Sigmoid colon (tissue), 3 donors: ENCODE data around the gene LDB1.

Experiments used
- POLR2A ChIP-seq, 2 donors: fragments of 450-650 bp; IDR thresholded peaks; one replicate each; pipeline ENCODE4 v1.6.1; 2016; ENCODE audit warnings: antibody characterized with exemption in 2 of 2, mild to moderate bottlenecking in 2 of 2, moderate library complexity in 2 of 2
- TF ChIP-seq, protein P1 (sequence below), 4 experiments: fragments of 450-650 bp in 3 of 4; fragments of 200-600 bp in 1 of 4; IDR thresholded peaks; one replicate each; pipeline ENCODE4 v1.5.1; 2016 to 2019; ENCODE audit warnings: antibody characterized with exemption in 4 of 4, mild to moderate bottlenecking in 3 of 4, moderate library complexity in 2 of 4

DNA sequence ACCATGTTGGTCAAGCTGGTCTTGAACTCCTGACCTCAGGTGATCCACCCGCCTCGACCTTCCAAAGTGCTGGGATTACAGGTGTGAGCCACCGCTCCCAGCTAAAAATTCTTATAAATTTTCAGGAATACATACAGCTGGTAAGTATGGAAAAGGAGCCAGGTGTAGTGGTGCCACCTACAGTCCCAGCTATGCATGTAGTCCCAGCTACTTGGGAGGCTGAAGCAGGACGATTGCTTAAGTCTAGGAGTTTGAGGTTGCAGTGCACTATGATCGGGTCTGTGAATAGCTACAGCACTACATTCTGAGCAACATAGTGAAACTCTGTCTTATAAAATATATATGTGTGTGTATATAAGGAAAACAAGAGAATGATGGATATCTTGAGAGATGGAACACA, 19.0 kb downstream of the LDB1 start:
- TF ChIP-seq, protein P1, sequence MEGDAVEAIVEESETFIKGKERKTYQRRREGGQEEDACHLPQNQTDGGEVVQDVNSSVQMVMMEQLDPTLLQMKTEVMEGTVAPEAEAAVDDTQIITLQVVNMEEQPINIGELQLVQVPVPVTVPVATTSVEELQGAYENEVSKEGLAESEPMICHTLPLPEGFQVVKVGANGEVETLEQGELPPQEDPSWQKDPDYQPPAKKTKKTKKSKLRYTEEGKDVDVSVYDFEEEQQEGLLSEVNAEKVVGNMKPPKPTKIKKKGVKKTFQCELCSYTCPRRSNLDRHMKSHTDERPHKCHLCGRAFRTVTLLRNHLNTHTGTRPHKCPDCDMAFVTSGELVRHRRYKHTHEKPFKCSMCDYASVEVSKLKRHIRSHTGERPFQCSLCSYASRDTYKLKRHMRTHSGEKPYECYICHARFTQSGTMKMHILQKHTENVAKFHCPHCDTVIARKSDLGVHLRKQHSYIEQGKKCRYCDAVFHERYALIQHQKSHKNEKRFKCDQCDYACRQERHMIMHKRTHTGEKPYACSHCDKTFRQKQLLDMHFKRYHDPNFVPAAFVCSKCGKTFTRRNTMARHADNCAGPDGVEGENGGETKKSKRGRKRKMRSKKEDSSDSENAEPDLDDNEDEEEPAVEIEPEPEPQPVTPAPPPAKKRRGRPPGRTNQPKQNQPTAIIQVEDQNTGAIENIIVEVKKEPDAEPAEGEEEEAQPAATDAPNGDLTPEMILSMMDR (IDR thresholded peaks at IDR 0.05): no peak
- TF ChIP-seq POLR2A (IDR thresholded peaks at IDR 0.05): no peak
